ENCODE results near the gene CRISP3. TPM values are rescaled to one million over a fixed set of nuclear protein-coding genes. Genes with fewer than 3 reads are reported as not detected.

CRISP3 gene
- total RNA-seq, 1 experiment from 2014 or later: not detected

DNA sequence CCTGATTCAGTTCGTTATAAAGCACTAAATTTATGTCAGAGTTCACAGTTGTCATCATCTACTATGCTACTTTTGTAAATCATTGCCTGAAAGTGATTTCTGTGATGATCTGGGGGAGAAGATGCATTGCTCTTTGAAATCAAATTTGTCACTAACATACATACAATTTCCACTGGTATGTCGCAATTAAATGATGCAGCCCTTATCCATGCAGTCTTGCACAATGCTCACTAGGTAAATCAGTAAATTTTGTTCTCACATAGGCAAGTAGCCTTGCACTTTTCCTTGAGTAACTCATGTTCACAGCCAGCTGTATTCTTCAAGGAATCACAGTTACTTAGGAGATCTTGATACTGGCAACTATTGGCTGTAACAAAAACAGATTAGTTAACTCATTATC is 51.7 kb downstream of the CRISP3 start:
- no peak for DNase-seq (ENCODE audit: low spot score)

Other genes with a start within 250 kb of the CRISP3 start
- not detected in 2 replicates for gene GLYATL3, start 244.5 kb downstream of the CRISP3 start, total RNA-seq (2014; rRNA removed; shearing (Covaris generic))
- 36.8 and 45.8 TPM in 2 replicates for gene C6orf141, start 193.7 kb downstream of the CRISP3 start, total RNA-seq (2014; rRNA removed; shearing (Covaris generic))
- not detected in 2 replicates for gene RHAG, start 107.5 kb downstream of the CRISP3 start, total RNA-seq (2014; rRNA removed; shearing (Covaris generic))
- not detected in 2 replicates for gene CRISP2, start 30.8 kb downstream of the CRISP3 start, total RNA-seq (2014; rRNA removed; shearing (Covaris generic))
- not detected in 2 replicates for gene PGK2, start 42.9 kb upstream of the CRISP3 start, total RNA-seq (2014; rRNA removed; shearing (Covaris generic))
- not detected in 2 replicates for gene CRISP1, start 122.1 kb upstream of the CRISP3 start, total RNA-seq (2014; rRNA removed; shearing (Covaris generic))
- not detected in 2 replicates for gene DEFB114, start 219.8 kb upstream of the CRISP3 start, total RNA-seq (2014; rRNA removed; shearing (Covaris generic))
- gene DEFB113, start 225.2 kb upstream of the CRISP3 start, total RNA-seq (2014; rRNA removed; shearing (Covaris generic)): not detected in 2 replicates

Measured in HT-29 (cell line).